GM23338 (cell line): Measurements from ENCODE around the gene PSKH1. TPM values are rescaled to one million over a fixed set of nuclear protein-coding genes. Genes with fewer than 3 reads are reported as not detected.
A peak's percentile ranks its signal among the peaks of the same experiment; 100 is the strongest.

Source experiments
- ATAC-seq: fragments of 200-7000 bp; cut with Tn5 transposase; 3 replicates; pipeline ENCODE4 v1.9.1; 2020
- DNase-seq: peaks from one replicate; pipeline ENCODE4 v3.0.0-alpha.2; 2015; ENCODE audit warnings: low spot score
- H2AFZ ChIP-seq: fragments of 200-600 bp; sonication (generic); 2 replicates; pipeline ENCODE4 v1.8.0; 2016; ENCODE audit warnings: antibody characterized with exemption, mild to moderate bottlenecking, moderate library complexity
- H3F3A ChIP-seq: fragments of 200-600 bp; sonication (generic); replicated peaks from 2 replicates; pipeline ENCODE4 v1.8.0; 2017; ENCODE audit warnings: antibody characterized with exemption, mixed run types, low read depth
- H3K27ac ChIP-seq: fragments of 200-600 bp; sonication (generic); 2 replicates; pipeline ENCODE4 v1.6.1; 2016; ENCODE audit warnings: low read depth
- H3K27me3 ChIP-seq: fragments of 200-600 bp; sonication (generic); 2 replicates; pipeline ENCODE4 v1.8.0; 2016; ENCODE audit warnings: mild to moderate bottlenecking, mixed run types, moderate library complexity; ENCODE audit not compliant: insufficient read depth
- H3K36me3 ChIP-seq: fragments of 200-600 bp; sonication (generic); 2 replicates; pipeline ENCODE4 v1.8.0; 2016; ENCODE audit warnings: mild to moderate bottlenecking; ENCODE audit not compliant: insufficient read depth
- H3K4me1 ChIP-seq: fragments of 200-600 bp; sonication (generic); 2 replicates; pipeline ENCODE4 v1.8.0; 2016; ENCODE audit warnings: mild to moderate bottlenecking, moderate library complexity; ENCODE audit not compliant: insufficient read depth
- H3K4me2 ChIP-seq: fragments of 200-600 bp; sonication (generic); 2 replicates; pipeline ENCODE4 v1.7.1; 2017; ENCODE audit warnings: mixed run types
- H3K4me3 ChIP-seq: fragments of 200-600 bp; sonication (generic); 2 replicates; pipeline ENCODE4 v1.6.1; 2016; ENCODE audit warnings: mixed run types
- H3K79me2 ChIP-seq: fragments of 200-600 bp; sonication (generic); replicated peaks from 2 replicates; pipeline ENCODE4 v1.8.0; 2017; ENCODE audit warnings: mild to moderate bottlenecking; ENCODE audit not compliant: insufficient read depth
- H3K9me2 ChIP-seq: fragments of 200-600 bp; sonication (generic); 2 replicates; pipeline ENCODE4 v1.8.0; 2017; ENCODE audit not compliant: insufficient read depth
- H4K20me1 ChIP-seq: fragments of 200-600 bp; sonication (generic); replicated peaks from 2 replicates; pipeline ENCODE4 v1.8.0; 2017; ENCODE audit warnings: mild to moderate bottlenecking; ENCODE audit not compliant: insufficient read depth
- H3K27ac Mint-ChIP-seq: 2 replicates; pipeline ENCODE4 v1.8.0; 2020; ENCODE audit warnings: inconsistent platforms, mild to moderate bottlenecking, moderate library complexity, mixed read lengths
- H3K27me3 Mint-ChIP-seq: 3 replicates; pipeline ENCODE4 v1.8.0; 2022; ENCODE audit warnings: low read depth, mild to moderate bottlenecking, moderate library complexity, mixed read lengths, inconsistent platforms; ENCODE audit not compliant: insufficient read depth, poor library complexity
- H3K36me3 Mint-ChIP-seq: 3 replicates; pipeline ENCODE4 v1.8.0; 2021; ENCODE audit warnings: low read depth, mild to moderate bottlenecking, inconsistent platforms, moderate library complexity, mixed read lengths
- H3K4me1 Mint-ChIP-seq: 3 replicates; pipeline ENCODE4 v1.8.0; 2020; ENCODE audit warnings: mild to moderate bottlenecking, inconsistent platforms, mixed read lengths
- H3K4me3 Mint-ChIP-seq: 3 replicates; pipeline ENCODE4 v1.8.0; 2021; ENCODE audit warnings: moderate library complexity, mild to moderate bottlenecking, inconsistent platforms, mixed read lengths
- H3K9me3 Mint-ChIP-seq: 3 replicates; pipeline ENCODE4 v1.8.0; 2020; ENCODE audit warnings: moderate library complexity, mild to moderate bottlenecking, inconsistent platforms, mixed read lengths
- CREB1 ChIP-seq: fragments of 250-450 bp; sonication (Bioruptor Pico); IDR thresholded peaks from 2 replicates; pipeline ENCODE4 v1.5.0; 2020; ENCODE audit warnings: low read depth, mild to moderate bottlenecking, moderate library complexity
- EZH2 ChIP-seq: fragments of 200-600 bp; sonication (generic); IDR thresholded peaks from one replicate; pipeline ENCODE4 v1.8.0; 2017; ENCODE audit warnings: antibody characterized with exemption, mild to moderate bottlenecking, low read depth; ENCODE audit not compliant: unreplicated experiment
- EZH2phosphoT487 ChIP-seq: fragments of 200-600 bp; sonication (generic); IDR thresholded peaks from one replicate; pipeline ENCODE4 v1.8.1; 2018; ENCODE audit warnings: antibody characterized with exemption; ENCODE audit not compliant: unreplicated experiment
- JUNB ChIP-seq: IDR thresholded peaks from one replicate; pipeline ENCODE4 v1.6.1; 2016; ENCODE audit warnings: antibody characterized with exemption; ENCODE audit not compliant: unreplicated experiment
- NANOG ChIP-seq: IDR thresholded peaks from 2 replicates; pipeline ENCODE4 v1.6.1; 2016; ENCODE audit warnings: antibody characterized with exemption, borderline replicate concordance
- POLR2AphosphoS5 ChIP-seq: IDR thresholded peaks from 2 replicates; pipeline ENCODE4 v1.6.1; 2016; ENCODE audit warnings: antibody characterized with exemption, low read depth
- STAT1 ChIP-seq: IDR thresholded peaks from one replicate; pipeline ENCODE4 v1.6.1; 2016; ENCODE audit warnings: antibody characterized with exemption; ENCODE audit not compliant: unreplicated experiment
- ZNF114 ChIP-seq: fragments of 250-450 bp; sonication (Bioruptor Pico); IDR thresholded peaks from 2 replicates; pipeline ENCODE4 v1.5.0; 2020; ENCODE audit warnings: mild to moderate bottlenecking, moderate library complexity
- ZNF331 ChIP-seq: fragments of 250-450 bp; sonication (Bioruptor Pico); IDR thresholded peaks from 2 replicates; pipeline ENCODE4 v1.5.0; 2020; ENCODE audit warnings: low read depth, mild to moderate bottlenecking, moderate library complexity
- polyA plus RNA-seq: library from polyadenylated mRNA; unstranded; fragments of >200 nt; fragmentation: Nextera tagmentation; extraction: Ambion mirVana; gene quantifications from 2 replicates; pipeline ENCODE4 v1.2.1, GENCODE V29; 2016
- total RNA-seq: library from RNA; depleted of rRNA; stranded (reverse); fragments of >200 nt; shearing (Covaris generic); gene quantifications from 2 replicates; pipeline ENCODE4 v1.2.3, GENCODE V29; 2014
- TF ChIP-seq, protein P1 (sequence below): IDR thresholded peaks from 2 replicates; pipeline ENCODE4 v1.6.1; 2016; ENCODE audit warnings: antibody characterized with exemption
- TF ChIP-seq, protein P2 (sequence below), 2 experiments: fragments of 200-600 bp in 1 of 2; sonication (generic) in 1 of 2; conservative IDR thresholded peaks; 2 replicates each; pipeline versions ENCODE4 v1.5.1 to v1.6.1; 2016 to 2017; ENCODE audit warnings: antibody characterized with exemption in 2 of 2, low read depth in 2 of 2, mild to moderate bottlenecking in 2 of 2, moderate library complexity in 1 of 2
- TF ChIP-seq, protein P3 (sequence below): IDR thresholded peaks from one replicate; pipeline ENCODE4 v1.6.1; 2018; ENCODE audit warnings: antibody characterized with exemption; ENCODE audit not compliant: unreplicated experiment
- TF ChIP-seq, protein P4 (sequence below): fragments of 250-450 bp; sonication (Bioruptor Pico); IDR thresholded peaks from 2 replicates; pipeline ENCODE4 v1.5.0; 2020; ENCODE audit warnings: mild to moderate bottlenecking, moderate library complexity

PSKH1 gene
- total and polyA plus RNA-seq, 2 experiments from 2014 or later = 14.3 to 23.9 TPM

DNA sequence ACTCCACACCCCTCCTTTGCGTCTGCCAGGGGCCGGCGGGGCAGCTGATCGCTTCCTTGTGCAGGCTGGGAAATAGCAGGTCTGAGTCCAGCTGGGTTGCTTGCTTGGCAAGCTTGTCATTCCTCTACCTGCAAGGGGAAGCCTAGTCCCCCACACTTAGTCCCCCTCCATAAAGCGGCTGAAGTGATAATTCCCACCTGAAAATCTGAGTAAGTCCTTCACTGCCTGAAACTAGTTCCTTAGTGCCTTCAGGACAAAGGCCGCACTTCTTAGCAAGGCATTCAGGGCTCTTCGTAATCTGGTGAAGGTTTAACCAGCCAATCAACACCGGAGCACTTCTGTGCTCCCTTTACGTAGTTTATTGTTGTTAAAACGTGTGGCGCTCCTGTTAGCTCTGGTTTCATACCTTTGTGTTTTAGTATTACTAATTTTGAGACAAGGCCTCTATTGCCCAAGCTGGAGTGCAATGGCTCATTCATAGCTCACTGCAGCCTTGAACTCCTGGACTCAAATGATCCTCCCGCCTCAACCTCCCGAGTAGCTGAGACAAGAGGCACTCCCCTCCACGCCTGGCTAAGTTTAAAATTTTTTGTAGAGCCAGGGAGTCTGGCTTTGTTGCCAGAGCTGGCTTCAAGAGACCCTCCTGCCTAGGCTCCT is 817 bp downstream of the PSKH1 start:
- Mint-ChIP-seq H3K36me3 (no peaks in the 10 kb centered on the region; the same call in 2 of the 3 replicates), H3K27ac (peak overlapping the region; percentile 98), H3K4me1 (peaks cover 9% of the 10 kb centered on the region), H3K4me3 (peak overlapping the region; percentile 97), H3K27me3 (peaks cover 4% of the 10 kb centered on the region), H3K9me3 (no peaks in the 10 kb centered on the region)
- DNase-seq (peak; percentile 61), ATAC-seq (no peak; the same call in 2 of the 3 replicates)
- H3K4me2 ChIP-seq = peak overlapping the region; percentile 81
- 0 out of 2 replicates have a peak overlapping the region, but pooled peaks have one; percentile 26 for H2AFZ ChIP-seq
- no peak for TF ChIP-seq POLR2AphosphoS5
- TF ChIP-seq JUNB = no peak
- TF ChIP-seq STAT1 = no peak
- no peak for TF ChIP-seq EZH2phosphoT487
- no peak for TF ChIP-seq CREB1 (CRISPR knock-in tag)
- TF ChIP-seq ZNF331 (CRISPR knock-in tag) = no peak
- TF ChIP-seq NANOG = no peak
- TF ChIP-seq ZNF114 = no peak
- TF ChIP-seq, protein P1, sequence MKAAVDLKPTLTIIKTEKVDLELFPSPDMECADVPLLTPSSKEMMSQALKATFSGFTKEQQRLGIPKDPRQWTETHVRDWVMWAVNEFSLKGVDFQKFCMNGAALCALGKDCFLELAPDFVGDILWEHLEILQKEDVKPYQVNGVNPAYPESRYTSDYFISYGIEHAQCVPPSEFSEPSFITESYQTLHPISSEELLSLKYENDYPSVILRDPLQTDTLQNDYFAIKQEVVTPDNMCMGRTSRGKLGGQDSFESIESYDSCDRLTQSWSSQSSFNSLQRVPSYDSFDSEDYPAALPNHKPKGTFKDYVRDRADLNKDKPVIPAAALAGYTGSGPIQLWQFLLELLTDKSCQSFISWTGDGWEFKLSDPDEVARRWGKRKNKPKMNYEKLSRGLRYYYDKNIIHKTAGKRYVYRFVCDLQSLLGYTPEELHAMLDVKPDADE = no peak
- TF ChIP-seq, protein P2, sequence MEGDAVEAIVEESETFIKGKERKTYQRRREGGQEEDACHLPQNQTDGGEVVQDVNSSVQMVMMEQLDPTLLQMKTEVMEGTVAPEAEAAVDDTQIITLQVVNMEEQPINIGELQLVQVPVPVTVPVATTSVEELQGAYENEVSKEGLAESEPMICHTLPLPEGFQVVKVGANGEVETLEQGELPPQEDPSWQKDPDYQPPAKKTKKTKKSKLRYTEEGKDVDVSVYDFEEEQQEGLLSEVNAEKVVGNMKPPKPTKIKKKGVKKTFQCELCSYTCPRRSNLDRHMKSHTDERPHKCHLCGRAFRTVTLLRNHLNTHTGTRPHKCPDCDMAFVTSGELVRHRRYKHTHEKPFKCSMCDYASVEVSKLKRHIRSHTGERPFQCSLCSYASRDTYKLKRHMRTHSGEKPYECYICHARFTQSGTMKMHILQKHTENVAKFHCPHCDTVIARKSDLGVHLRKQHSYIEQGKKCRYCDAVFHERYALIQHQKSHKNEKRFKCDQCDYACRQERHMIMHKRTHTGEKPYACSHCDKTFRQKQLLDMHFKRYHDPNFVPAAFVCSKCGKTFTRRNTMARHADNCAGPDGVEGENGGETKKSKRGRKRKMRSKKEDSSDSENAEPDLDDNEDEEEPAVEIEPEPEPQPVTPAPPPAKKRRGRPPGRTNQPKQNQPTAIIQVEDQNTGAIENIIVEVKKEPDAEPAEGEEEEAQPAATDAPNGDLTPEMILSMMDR (conservative IDR thresholded peaks at IDR 0.05; ENCODE audit: low read depth in 2 of 2) = no peak
- TF ChIP-seq, protein P3, sequence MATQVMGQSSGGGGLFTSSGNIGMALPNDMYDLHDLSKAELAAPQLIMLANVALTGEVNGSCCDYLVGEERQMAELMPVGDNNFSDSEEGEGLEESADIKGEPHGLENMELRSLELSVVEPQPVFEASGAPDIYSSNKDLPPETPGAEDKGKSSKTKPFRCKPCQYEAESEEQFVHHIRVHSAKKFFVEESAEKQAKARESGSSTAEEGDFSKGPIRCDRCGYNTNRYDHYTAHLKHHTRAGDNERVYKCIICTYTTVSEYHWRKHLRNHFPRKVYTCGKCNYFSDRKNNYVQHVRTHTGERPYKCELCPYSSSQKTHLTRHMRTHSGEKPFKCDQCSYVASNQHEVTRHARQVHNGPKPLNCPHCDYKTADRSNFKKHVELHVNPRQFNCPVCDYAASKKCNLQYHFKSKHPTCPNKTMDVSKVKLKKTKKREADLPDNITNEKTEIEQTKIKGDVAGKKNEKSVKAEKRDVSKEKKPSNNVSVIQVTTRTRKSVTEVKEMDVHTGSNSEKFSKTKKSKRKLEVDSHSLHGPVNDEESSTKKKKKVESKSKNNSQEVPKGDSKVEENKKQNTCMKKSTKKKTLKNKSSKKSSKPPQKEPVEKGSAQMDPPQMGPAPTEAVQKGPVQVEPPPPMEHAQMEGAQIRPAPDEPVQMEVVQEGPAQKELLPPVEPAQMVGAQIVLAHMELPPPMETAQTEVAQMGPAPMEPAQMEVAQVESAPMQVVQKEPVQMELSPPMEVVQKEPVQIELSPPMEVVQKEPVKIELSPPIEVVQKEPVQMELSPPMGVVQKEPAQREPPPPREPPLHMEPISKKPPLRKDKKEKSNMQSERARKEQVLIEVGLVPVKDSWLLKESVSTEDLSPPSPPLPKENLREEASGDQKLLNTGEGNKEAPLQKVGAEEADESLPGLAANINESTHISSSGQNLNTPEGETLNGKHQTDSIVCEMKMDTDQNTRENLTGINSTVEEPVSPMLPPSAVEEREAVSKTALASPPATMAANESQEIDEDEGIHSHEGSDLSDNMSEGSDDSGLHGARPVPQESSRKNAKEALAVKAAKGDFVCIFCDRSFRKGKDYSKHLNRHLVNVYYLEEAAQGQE = no peak
- TF ChIP-seq, protein P4, sequence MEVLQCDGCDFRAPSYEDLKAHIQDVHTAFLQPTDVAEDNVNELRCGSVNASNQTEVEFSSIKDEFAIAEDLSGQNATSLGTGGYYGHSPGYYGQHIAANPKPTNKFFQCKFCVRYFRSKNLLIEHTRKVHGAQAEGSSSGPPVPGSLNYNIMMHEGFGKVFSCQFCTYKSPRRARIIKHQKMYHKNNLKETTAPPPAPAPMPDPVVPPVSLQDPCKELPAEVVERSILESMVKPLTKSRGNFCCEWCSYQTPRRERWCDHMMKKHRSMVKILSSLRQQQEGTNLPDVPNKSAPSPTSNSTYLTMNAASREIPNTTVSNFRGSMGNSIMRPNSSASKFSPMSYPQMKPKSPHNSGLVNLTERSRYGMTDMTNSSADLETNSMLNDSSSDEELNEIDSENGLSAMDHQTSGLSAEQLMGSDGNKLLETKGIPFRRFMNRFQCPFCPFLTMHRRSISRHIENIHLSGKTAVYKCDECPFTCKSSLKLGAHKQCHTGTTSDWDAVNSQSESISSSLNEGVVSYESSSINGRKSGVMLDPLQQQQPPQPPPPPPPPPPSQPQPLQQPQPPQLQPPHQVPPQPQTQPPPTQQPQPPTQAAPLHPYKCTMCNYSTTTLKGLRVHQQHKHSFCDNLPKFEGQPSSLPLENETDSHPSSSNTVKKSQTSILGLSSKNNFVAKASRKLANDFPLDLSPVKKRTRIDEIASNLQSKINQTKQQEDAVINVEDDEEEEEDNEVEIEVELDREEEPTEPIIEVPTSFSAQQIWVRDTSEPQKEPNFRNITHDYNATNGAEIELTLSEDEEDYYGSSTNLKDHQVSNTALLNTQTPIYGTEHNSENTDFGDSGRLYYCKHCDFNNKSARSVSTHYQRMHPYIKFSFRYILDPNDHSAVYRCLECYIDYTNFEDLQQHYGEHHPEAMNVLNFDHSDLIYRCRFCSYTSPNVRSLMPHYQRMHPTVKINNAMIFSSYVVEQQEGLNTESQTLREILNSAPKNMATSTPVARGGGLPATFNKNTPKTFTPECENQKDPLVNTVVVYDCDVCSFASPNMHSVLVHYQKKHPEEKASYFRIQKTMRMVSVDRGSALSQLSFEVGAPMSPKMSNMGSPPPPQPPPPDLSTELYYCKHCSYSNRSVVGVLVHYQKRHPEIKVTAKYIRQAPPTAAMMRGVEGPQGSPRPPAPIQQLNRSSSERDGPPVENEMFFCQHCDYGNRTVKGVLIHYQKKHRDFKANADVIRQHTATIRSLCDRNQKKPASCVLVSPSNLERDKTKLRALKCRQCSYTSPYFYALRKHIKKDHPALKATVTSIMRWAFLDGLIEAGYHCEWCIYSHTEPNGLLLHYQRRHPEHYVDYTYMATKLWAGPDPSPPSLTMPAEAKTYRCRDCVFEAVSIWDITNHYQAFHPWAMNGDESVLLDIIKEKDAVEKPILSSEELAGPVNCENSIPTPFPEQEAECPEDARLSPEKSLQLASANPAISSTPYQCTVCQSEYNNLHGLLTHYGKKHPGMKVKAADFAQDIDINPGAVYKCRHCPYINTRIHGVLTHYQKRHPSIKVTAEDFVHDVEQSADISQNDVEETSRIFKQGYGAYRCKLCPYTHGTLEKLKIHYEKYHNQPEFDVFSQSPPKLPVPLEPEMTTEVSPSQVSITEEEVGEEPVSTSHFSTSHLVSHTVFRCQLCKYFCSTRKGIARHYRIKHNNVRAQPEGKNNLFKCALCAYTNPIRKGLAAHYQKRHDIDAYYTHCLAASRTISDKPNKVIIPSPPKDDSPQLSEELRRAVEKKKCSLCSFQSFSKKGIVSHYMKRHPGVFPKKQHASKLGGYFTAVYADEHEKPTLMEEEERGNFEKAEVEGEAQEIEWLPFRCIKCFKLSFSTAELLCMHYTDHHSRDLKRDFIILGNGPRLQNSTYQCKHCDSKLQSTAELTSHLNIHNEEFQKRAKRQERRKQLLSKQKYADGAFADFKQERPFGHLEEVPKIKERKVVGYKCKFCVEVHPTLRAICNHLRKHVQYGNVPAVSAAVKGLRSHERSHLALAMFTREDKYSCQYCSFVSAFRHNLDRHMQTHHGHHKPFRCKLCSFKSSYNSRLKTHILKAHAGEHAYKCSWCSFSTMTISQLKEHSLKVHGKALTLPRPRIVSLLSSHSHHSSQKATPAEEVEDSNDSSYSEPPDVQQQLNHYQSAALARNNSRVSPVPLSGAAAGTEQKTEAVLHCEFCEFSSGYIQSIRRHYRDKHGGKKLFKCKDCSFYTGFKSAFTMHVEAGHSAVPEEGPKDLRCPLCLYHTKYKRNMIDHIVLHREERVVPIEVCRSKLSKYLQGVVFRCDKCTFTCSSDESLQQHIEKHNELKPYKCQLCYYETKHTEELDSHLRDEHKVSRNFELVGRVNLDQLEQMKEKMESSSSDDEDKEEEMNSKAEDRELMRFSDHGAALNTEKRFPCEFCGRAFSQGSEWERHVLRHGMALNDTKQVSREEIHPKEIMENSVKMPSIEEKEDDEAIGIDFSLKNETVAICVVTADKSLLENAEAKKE = no peak
- no peak for TF ChIP-seq EZH2
- peaks cover 14% of the 10 kb centered on the region for H3K4me1 ChIP-seq
- H3K36me3 ChIP-seq = no peaks in the 10 kb centered on the region
- peaks cover 8% of the 10 kb centered on the region for H4K20me1 ChIP-seq
- H3K79me2 ChIP-seq = peaks cover 56% of the 10 kb centered on the region
- peaks cover 8% of the 10 kb centered on the region; the same call in 1 of the 2 replicates for H3F3A ChIP-seq
- peak overlapping the region; percentile 82 for H3K4me3 ChIP-seq
- peak overlapping the region; percentile 84 for H3K27ac ChIP-seq
- no peaks in the 10 kb centered on the region for H3K27me3 ChIP-seq
- no peaks in the 10 kb centered on the region for H3K9me2 ChIP-seq
